Stimulated activated effector memory CD8-positive, alpha-beta T cell treated with anti-CD3 and anti-CD28 coated beads, Interleukin-12 subunit alpha, Interleukin-12 subunit beta, amount 100 ng/mL, for 72 hours (primary cell): ENCODE results near the gene SIMC1.

Experiments used
- ATAC-seq: fragments of 150-1000 bp; cut with Tn5 transposase; 2 replicates; pipeline ENCODE4 v1.10.0; 2021
- DNase-seq, 2 donors: peaks; one replicate each; pipeline ENCODE4 v3.0.0; 2021 to 2022; ENCODE audit warnings: low spot score in 2 of 2
- H3K27ac Mint-ChIP-seq: one replicate; pipeline ENCODE4 v1.8.0; 2022; ENCODE audit warnings: mild to moderate bottlenecking, mixed read lengths
- H3K36me3 Mint-ChIP-seq: one replicate; pipeline ENCODE4 v1.8.0; 2022; ENCODE audit warnings: mild to moderate bottlenecking, mixed read lengths
- H3K4me1 Mint-ChIP-seq: one replicate; pipeline ENCODE4 v1.8.0; 2022; ENCODE audit warnings: mixed read lengths
- H3K4me3 Mint-ChIP-seq: one replicate; pipeline ENCODE4 v1.8.0; 2022; ENCODE audit warnings: mild to moderate bottlenecking, mixed read lengths
- H3K9me3 Mint-ChIP-seq: one replicate; pipeline ENCODE4 v1.8.0; 2022; ENCODE audit warnings: mixed read lengths

Gene SIMC1

DNA sequence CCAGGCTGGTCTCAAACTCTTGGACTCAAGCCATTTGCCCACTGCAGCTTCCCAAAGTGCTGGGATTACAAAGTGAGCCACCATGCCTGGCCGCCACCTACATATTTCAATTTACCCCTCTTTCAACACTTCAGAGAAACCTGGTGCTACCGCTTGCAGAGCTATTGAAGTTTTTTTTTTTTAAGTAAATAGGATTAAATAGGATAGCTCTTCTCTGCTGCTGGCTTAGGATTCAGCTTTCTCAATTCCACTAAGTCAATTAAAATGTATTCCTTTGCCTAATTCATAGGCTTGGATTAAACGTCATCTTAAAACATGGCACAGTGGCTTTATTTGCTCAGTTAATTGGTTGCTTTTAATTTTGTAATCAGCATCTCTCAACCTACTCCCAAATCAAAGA is 82.4 kb downstream of the SIMC1 start:
- Mint-ChIP-seq H3K4me3 (no peak overlapping the region), H3K9me3 (no peaks in the 10 kb centered on the region), H3K27ac (no peak overlapping the region), H3K4me1 (no peaks in the 10 kb centered on the region), H3K36me3 (peaks cover 44% of the 10 kb centered on the region)
- ATAC-seq, result no peak
- DNase-seq, result no peak

DNA sequence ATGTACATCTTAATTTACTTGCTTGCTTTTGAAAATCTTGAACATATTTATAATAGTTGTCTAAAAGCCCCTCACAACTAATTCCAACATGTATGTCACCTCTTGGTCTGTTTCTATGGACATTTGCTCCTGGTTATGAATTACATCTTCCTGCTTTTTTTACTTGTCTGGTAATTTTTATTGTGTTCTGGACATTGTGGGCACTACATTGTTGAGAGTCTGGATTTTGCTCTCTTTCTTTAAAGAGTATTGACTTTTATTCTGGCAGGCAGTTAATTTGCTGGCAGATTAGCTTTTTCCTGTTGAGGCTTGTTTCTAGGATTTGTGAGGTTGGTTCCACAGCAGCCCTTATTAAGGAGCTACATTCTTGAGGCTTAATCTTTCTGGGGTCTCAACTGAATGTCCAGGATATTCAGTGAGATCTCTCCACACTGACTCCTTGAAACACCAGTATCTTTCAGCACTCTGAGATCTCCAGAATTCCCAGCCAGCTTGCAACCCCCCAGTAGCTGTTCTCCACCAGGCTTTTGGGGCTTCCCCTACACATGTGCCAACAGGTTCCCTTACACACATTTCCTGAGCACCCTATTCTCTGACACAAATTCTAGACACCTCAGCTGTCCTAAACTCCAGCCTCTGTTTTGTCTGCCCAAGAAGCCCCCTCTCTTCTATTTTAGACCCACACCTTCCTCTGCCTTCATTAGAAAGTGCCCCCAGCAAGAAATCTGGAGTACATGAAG is 96.0 kb downstream of the SIMC1 start:
- H3K4me3 Mint-ChIP-seq, result no peak overlapping the region
- no peaks in the 10 kb centered on the region for H3K4me1 Mint-ChIP-seq
- DNase-seq (no peak), ATAC-seq (no peak)
- no peak overlapping the region for H3K27ac Mint-ChIP-seq
- H3K9me3 Mint-ChIP-seq, result peaks cover 6% of the 10 kb centered on the region
- H3K36me3 Mint-ChIP-seq, result peaks cover 12% of the 10 kb centered on the region

DNA sequence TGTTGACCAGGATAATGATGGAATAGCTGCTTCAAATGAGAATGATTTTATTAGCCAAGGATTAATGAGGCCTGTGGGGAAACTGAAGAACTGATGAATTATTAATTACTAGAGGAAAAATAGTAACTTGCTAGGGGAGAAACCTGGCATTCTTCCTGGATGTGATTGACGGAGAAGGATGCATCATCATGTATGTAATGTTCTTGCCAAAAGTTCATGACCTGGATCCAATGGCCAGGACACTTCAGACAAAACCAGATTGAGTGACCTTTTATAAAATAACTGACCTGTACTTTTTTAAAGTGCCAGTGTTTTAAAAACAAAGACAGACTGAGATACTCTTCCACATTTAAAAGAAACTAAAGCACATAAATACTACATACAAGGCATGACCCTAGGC is 99.7 kb downstream of the SIMC1 start:
- no peak overlapping the region for H3K4me3 Mint-ChIP-seq
- peaks cover 6% of the 10 kb centered on the region for H3K9me3 Mint-ChIP-seq
- DNase-seq (no peak), ATAC-seq (no peak)
- H3K36me3 Mint-ChIP-seq, result peaks cover 11% of the 10 kb centered on the region
- no peak overlapping the region for H3K27ac Mint-ChIP-seq
- no peaks in the 10 kb centered on the region for H3K4me1 Mint-ChIP-seq

DNA sequence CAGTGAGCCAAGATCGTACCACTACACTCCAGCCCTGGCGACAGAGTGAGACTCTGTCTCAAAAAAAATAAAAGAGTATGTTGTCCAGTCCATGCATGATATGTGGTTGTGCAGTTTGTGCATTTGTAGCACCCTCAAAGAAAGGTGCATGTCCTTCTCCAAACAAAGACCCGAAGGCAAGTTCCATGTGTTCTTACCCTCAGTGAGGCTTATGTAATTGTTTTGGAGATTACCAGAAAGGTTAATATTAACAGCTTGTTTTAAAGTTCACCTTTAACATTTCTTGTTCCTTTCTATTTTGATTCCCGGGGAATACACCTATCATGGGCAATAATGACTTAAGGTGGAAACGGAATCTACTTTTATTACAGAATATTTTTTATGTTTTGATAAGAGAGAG is 101.1 kb downstream of the SIMC1 start:
- no peak overlapping the region for H3K4me3 Mint-ChIP-seq
- H3K4me1 Mint-ChIP-seq, result no peaks in the 10 kb centered on the region
- peaks cover 12% of the 10 kb centered on the region for H3K36me3 Mint-ChIP-seq
- H3K27ac Mint-ChIP-seq, result peak overlapping the region; percentile 3
- ATAC-seq, result no peak
- no peaks in the 10 kb centered on the region for H3K9me3 Mint-ChIP-seq
- DNase-seq, result no peak

DNA sequence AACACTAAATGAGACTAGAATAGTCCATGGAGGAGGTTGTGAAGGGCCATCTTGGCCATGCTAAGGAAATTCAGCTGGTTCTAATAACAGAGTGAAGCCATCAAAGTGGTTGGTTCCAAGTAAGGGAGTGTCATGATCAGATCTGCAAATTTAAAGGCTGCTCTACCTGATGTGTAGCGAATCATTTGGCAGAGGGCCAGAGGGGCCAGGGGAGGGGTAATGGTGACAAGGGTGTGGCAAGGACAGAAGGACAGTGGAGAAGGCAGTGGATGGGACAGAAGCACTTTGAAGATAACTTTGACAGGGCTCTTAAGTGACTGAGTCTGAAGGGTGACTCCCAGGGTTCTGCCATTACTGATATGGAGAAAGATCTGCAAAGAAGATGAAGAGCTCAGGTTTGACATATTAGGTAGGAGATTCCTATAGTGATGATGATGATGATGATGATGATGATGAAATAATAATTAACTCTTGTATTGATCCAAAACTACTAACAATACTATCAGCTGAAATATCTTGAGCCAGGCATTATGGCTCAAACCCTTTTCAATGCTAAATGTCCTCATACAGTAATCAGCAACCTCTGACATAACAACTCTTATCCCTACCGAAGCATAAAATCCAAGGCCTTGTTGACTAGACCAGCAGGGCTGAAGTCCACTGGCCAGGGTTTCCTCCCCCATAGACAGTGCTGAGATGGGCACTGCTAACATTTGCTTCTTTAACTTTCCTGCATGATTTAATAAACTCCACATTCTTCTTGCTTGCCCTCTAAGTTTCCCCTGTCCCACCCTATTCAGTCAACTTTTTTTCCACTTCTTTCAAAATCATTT is 103.3 kb downstream of the SIMC1 start:
- peak overlapping the region; percentile 36 for H3K27ac Mint-ChIP-seq
- H3K4me3 Mint-ChIP-seq, result no peak overlapping the region
- ATAC-seq, result no peak
- H3K9me3 Mint-ChIP-seq, result no peaks in the 10 kb centered on the region
- no peaks in the 10 kb centered on the region for H3K4me1 Mint-ChIP-seq
- H3K36me3 Mint-ChIP-seq, result peaks cover 35% of the 10 kb centered on the region
- no peak for DNase-seq

DNA sequence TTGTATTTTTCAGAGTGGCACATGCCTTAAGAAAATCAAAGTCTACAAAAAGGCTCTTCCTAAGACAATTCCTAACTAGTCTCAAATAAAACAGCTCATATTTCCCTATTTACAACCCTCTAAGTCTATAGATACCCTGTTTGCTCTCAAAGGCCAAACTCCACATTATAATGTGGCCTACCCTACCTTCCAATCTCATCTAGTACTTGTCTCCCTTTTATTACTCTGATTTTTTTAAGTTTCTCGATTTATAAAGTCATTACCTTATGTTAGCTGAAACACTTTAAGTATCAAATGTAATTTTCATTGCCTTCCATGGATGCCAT is 103.9 kb downstream of the SIMC1 start:
- peaks cover 40% of the 10 kb centered on the region for H3K36me3 Mint-ChIP-seq
- peak overlapping the region; percentile 36 for H3K27ac Mint-ChIP-seq

DNA sequence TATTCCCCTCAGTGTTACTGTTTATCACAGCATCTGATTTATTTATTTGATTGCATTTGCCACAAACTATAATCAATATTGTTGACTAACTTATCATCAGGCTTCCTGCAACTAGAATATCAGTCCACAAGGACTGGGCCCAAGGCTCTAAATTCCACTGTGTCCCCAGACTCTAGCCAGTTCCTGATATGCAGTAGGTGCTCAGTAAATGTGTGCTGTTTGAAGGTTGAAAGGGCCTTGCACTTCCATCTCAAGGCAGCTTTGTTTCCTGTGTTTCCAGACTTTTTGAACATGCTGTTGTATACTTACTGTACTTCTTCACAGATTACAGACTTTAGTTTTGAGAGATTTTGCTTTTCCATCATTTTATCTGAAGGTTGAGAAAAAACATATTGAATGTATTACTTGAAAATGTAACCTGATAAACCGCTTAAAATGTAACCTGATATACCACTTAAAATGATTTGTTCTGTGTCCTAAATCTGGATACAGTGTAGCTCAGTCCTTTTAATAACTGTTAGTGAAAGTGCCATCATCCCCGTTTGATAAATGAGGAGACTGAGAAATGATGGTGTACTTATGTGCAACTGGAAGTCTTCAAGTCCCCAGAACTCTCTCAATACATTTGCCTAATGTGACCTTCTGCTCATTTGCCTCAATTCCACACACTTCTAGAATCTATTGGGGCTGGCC is 104.7 kb downstream of the SIMC1 start:
- Mint-ChIP-seq H3K9me3 (no peaks in the 10 kb centered on the region), H3K36me3 (peaks cover 41% of the 10 kb centered on the region), H3K4me1 (no peaks in the 10 kb centered on the region), H3K4me3 (no peak overlapping the region), H3K27ac (peak overlapping the region; percentile 36)
- no peak for DNase-seq
- no peak for ATAC-seq

More for the DNA sequence above, 103.9 kb downstream of the SIMC1 start:
- Mint-ChIP-seq H3K4me3 (no peak overlapping the region), H3K9me3 (no peaks in the 10 kb centered on the region), H3K4me1 (no peaks in the 10 kb centered on the region)
- ATAC-seq, result no peak
- no peak for DNase-seq

DNA sequence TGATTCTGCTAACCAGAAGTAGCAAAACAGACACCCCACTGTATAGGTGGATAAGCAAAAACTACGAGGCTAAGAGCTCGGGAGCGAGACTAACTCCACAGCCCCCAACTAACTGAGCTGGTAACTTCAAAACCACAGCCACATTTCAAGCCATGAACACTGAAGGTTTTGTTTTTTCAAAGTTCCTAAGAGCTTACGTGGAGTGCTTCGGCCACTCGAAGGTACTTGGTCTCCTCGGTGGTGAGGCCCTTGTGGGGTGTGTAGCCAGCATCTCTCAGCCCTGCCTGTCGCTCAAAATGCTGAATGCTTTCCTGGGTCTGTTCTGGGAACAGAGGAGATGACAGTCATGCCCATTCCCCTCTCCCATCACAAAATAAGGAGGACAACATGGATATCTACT is 112.2 kb downstream of the SIMC1 start:
- H3K9me3 Mint-ChIP-seq, result no peaks in the 10 kb centered on the region
- peaks cover 29% of the 10 kb centered on the region for H3K4me1 Mint-ChIP-seq
- ATAC-seq (no peak), DNase-seq (no peak)
- peaks cover 100% of the 10 kb centered on the region for H3K36me3 Mint-ChIP-seq
- H3K4me3 Mint-ChIP-seq, result no peak overlapping the region
- H3K27ac Mint-ChIP-seq, result peak overlapping the region; percentile 80

DNA sequence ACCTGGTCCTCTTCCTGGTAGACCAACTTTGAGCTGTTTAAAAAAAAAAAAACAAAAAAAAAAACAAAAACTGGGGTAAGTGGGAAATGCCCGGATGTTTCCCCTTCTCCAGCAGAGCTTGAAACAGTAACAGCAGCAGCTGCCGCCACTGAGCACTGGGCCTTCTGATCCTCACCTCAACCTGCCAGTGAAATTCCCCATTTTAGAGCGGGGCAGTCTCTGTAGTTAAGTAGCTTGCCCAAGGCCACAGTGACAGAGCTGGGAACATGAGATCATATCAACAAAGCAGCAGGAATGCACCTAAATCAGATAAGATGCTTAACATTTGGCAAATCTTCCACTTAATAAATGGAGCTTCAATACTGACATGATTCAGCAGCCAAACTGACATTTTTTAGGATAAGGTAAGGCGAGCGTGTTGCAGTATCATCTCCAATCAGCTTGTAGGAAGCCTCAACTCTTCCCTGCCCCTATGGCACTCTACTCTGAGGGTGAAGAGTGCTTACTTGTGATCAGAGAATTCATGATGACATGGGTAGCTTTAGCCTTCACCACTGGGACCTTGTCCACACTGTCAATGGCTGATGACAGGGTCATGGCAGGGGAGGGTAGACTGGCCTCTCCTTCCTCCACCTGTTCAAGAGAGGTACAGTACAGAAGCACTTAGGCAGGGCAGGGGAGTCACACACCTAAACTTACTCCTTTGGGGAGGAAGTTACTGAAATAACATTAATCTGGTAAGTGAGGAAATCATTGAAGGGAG is 114.1 kb downstream of the SIMC1 start:
- Mint-ChIP-seq H3K4me3 (no peak overlapping the region), H3K4me1 (peaks cover 32% of the 10 kb centered on the region), H3K36me3 (peaks cover 100% of the 10 kb centered on the region), H3K9me3 (no peaks in the 10 kb centered on the region), H3K27ac (peak overlapping the region; percentile 80)
- ATAC-seq (no peak), DNase-seq (no peak)

DNA sequence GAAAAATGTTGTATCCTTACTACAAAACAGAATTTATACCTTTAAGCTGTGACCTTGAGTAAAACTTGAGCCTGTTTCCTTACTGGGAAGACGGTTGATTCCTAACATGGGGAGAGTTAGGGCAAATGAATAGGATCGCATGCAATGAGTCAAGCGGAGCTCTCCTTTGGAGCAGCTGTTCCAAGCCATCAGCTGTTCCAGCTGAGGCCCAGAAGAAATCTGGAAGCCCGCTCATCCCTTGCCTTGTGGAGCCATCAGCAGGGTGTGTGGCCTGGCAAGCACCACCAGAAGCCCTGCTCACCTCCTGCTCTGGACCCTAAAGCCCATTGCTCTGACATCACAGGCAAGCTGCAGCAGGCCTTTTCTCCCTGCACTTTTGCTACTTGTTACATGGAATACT is 115.3 kb downstream of the SIMC1 start:
- Mint-ChIP-seq H3K4me1 (peaks cover 39% of the 10 kb centered on the region), H3K9me3 (no peaks in the 10 kb centered on the region), H3K27ac (peak overlapping the region; percentile 80), H3K36me3 (peaks cover 100% of the 10 kb centered on the region), H3K4me3 (no peak overlapping the region)
- ATAC-seq, result no peak
- DNase-seq, result no peak

DNA sequence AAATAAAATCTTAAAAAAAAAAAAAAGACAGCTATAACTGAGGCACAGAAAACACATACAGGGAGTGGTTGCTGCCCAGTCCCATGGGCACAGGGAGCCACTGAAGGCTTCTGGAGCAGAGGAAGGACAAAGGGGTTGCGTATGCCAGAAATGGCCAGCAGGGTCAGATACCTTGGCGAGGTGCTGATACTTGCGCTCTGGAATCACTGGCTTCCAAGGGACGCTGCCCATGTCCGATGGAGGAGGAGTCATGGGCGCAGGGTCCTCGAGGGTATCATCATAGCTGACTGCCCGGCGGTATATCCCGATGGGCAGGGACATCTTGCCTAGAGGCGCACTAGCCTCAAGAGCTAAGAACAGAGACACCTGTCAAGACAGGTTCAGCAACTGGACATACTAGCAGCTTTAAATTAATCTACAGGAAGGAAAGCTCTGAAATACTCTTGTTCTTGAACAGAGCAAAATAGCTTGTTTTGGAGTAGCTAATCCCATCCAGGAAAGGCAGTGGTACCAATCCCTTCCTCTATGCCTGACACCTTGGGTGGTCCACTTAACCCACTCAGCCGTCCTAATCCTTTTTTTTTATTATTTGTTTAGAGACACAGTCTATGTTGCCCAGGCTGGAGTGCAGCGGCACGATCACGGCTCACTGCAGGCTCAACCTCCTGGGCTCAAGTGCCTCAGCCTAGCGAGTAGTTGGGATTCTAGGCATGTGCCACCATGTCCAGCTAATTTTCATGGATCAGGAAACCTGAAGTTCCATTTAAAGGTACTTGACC is 117.4 kb downstream of the SIMC1 start:
- peaks cover 92% of the 10 kb centered on the region for H3K36me3 Mint-ChIP-seq
- DNase-seq (no peak), ATAC-seq (no peak)
- H3K9me3 Mint-ChIP-seq, result no peaks in the 10 kb centered on the region
- no peak overlapping the region for H3K27ac Mint-ChIP-seq
- no peak overlapping the region for H3K4me3 Mint-ChIP-seq
- peaks cover 39% of the 10 kb centered on the region for H3K4me1 Mint-ChIP-seq

DNA sequence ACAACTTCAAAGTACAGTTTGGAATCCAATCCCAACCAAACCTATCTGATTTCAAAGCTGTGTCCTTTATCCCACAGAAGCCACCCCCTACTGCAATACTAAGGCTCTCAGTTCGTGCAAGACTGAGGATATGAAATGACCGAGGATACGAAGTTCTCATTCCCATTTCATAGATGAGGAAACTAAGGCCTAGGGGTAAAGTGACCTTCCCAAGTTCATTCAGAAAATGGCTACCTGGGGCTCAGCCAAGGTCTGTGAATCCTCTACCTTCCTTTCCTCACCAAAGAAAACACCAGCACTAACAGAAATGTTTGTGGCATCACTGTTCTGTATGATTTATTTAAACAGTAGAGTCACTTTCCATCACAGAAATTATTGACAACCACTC is 117.9 kb downstream of the SIMC1 start:
- H3K4me3 Mint-ChIP-seq, result no peak overlapping the region
- ATAC-seq, result no peak
- peaks cover 90% of the 10 kb centered on the region for H3K36me3 Mint-ChIP-seq
- peaks cover 39% of the 10 kb centered on the region for H3K4me1 Mint-ChIP-seq
- no peaks in the 10 kb centered on the region for H3K9me3 Mint-ChIP-seq
- DNase-seq, result no peak
- no peak overlapping the region for H3K27ac Mint-ChIP-seq

DNA sequence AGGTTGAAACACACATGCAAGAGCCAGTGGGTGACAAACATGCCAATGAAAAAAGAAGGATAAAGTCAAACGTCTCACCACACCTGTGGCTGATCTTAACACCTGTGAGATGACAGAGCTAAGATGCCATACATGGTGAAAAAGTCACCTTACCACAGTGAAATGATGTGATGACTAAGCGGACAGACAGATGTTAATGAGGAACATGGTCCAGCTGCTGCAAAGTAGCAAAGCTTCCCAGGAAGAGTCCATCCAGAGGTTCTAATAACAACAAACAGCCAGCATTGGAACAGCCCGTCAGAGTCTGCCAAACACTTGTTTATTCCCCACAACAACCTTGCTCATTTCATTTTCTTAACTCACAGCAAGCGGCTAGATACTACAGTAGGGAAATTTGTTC is 121.4 kb downstream of the SIMC1 start:
- H3K27ac Mint-ChIP-seq, result no peak overlapping the region
- DNase-seq (no peak), ATAC-seq (no peak)
- no peaks in the 10 kb centered on the region for H3K9me3 Mint-ChIP-seq
- H3K36me3 Mint-ChIP-seq, result peaks cover 64% of the 10 kb centered on the region
- H3K4me3 Mint-ChIP-seq, result peak overlapping the region; percentile 90
- peaks cover 35% of the 10 kb centered on the region for H3K4me1 Mint-ChIP-seq

DNA sequence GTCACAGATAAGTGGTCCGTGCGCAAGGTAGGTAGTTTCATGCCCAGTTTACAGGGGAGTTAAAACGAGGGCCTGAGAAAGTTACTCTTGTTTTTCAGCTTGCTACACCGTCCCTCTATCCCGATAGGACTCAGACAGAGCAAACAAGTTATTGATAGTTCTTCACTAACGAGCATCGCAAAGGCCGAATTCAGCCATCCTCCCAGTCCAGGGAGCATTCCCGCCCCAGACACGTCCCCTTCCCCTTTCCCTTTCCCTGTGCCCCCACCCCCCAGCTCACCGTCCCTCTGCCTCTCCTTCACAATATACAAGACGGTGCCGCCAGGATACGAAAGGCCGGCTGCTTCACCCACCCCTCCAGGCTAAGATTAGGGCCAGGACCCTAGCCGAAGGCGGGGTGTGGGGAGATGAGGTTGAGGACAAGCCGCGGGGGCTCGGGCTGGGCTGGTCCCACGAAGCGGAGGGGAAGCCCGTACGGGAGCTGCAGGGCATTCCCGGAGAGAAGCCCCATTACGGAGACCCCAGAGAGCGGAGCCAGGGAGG is 122.7 kb downstream of the SIMC1 start:
- Mint-ChIP-seq H3K4me1 (peaks cover 34% of the 10 kb centered on the region), H3K9me3 (no peaks in the 10 kb centered on the region), H3K4me3 (peak overlapping the region; percentile 90), H3K27ac (peak overlapping the region; percentile 95), H3K36me3 (peaks cover 51% of the 10 kb centered on the region)
- peak; percentile 0 for ATAC-seq
- DNase-seq, result no peak
